ENCODE data around the gene MT1G.
"Not testable (repeated sequence)": the region's sequence is repeated elsewhere in the genome, so short reads cannot be mapped to it uniquely, and the experiment has no call there.

MT1G gene

GRCh38 chr16:56684926-56685590, 17.2 kb upstream of the MT1G start:
- DNase-seq (ENCODE audit: low read depth in 4 of 4, low spot score in 1 of 4): no peak

DNA sequence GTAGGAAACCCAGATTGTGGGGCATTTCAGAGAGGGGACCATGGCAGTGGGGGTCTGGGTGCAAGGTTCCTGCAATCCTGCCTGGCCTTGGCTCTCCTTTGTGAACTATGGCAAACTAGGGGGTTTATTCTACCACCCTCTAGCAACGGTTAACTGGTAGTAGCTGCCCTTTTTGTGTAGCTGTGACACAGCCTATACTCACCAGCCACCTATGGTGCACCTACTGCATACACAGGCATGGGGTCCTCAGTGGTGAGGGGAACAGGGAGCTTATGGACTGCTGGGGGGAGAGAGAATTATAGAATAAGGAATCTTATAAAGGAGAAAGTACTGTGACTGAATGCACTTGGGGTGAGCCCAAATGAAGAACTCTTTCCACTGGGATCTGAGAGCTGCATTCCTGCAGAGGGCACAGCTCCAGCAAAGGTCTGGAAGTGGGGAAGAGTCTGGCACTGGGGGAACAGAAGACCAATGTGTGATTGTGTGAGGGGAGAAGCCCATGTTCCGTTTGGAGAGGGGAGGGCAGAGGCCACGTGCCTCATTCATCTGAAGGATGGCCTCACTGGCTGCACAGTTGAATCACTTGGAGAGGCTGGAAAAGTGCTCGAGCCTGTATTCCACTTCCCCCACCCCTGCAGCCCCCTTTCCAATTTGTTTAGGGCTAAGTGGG, 16.5 kb upstream of the MT1G start:
- no peak for DNase-seq (ENCODE audit: low read depth in 4 of 4, low spot score in 1 of 4)

- no peak for DNase-seq (ENCODE audit: low read depth in 4 of 4, low spot score in 1 of 4)
Observed at GRCh38 chr16:56683424-56684172, 15.7 kb upstream of the MT1G start.

DNA sequence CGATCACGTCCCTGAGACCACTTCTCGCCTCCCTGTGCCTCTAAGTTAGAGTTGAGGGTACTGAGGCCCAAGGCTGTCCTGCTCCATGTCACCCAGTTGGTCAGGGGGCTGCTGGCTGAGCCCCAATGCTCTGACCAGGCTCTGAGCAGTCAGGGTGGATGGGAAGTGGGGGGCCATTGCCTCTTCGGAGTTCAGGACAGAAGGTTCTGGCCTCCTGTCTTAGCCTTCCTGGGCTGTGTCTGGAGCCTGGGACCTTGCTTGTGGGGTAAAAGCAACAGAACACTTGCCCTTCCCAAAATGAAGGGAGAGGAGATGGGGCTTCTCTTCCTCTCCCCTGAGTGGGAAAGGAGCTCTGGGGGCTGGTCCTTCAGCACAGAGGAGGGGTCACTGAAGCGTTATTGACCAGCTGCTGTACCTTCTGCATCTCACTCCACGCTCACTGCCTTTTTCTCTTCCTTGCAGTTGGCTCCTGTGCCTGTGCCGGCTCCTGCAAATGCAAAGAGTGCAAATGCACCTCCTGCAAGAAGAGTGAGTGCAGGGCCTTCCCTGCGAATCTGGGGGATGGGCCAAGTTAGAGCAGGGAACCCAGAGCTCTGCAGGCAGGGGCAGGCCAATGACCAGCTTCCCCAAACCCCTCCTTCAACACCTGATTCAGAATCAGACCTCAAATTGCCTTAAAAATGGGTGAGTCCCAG, 15.0 kb upstream of the MT1G start:
- no peak for DNase-seq (ENCODE audit: low read depth in 4 of 4, low spot score in 1 of 4)

GRCh38 chr16:56681939-56682702, 14.3 kb upstream of the MT1G start, which contains the start of gene MT1X:
TSS of gene MT1X (plus strand) at chr16:56682470. CDS start at chr16:56682541, 71 bp downstream.
- DNase-seq (ENCODE audit: low read depth in 4 of 4, low spot score in 1 of 4): peak; percentile 77 to 89 (median 84)

GRCh38 chr16:56679818-56680217, 12.0 kb upstream of the MT1G start:
- no peak for DNase-seq (ENCODE audit: low read depth in 4 of 4, low spot score in 1 of 4)

DNA sequence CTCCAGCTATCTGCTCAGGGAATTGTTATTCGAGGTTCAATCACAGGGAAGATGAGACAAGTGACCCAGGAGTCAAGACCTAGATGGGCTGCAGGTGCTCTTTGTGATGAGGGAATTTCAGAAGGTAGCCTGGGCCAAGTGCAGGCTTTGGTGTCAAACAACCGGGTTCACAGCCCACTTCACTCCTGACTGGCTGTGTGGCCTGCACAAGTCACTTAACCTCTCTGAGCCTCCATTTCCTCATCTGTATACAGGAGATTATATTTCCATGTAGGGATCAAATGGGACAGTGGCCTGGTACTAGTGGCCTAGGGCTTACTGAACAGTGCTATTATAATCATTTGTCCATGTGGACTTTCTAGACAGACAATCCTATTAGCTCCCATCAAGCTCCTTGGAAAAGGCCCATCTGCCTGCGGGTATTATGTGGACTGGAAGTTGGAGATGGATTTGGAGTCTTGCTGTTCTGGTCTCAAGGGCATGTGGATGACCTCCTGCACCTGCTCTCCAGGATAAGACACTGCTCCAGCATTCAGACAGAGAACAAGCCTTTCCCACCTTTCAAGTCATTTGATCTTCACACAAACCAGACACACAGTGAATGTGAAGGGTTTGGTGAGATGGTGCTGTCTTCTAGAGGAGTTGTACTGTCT, 11.3 kb upstream of the MT1G start:
- no peak for DNase-seq (ENCODE audit: low read depth in 4 of 4, low spot score in 1 of 4)

DNA sequence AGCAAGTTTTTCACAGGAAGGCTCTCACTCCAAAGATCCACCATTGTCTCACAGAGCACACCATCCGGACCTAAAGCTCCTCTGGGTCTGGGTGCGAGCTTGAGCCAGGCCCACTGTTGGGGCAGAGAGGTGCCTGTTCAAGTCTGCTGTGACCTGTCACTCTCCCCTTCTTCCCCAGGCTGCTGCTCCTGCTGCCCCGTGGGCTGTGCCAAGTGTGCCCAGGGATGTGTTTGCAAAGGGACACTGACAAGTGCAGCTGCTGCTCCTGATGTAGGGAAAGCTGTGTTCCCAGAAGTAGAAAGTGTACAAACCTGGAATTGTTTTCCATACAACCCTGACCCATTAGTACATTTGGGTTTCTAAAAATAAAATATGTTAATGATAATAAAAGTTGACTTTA, 9.6 kb upstream of the MT1G start:
- no peak for DNase-seq (ENCODE audit: low read depth in 4 of 4, low spot score in 1 of 4)

DNA sequence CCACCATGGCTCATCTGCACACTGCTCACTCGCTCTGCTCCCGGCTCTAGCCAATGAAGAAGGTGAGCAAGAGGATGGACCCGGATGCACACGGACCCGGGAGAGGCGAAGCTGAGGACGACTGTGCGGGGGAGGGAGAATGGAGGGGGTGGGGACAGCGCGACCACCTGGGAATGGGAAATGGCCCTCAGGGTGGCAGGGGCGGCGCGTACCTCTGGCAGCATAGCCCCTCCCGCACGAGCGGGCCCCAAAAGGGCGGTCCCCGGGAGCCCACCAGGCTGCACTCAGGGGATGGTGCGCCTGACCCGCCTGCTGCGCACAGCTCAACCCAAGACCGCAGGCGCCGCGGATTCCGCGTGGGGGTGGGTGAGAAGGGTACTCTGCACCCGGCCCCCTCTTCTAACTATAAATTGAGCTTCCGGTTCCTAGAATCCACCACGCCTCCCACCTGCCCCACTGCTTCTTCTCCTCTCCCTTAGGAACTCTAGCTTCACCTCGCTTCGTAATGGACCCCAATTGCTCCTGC, 7.9 kb upstream of the MT1G start:
- no peak for DNase-seq (ENCODE audit: low read depth in 4 of 4, low spot score in 1 of 4)

DNA sequence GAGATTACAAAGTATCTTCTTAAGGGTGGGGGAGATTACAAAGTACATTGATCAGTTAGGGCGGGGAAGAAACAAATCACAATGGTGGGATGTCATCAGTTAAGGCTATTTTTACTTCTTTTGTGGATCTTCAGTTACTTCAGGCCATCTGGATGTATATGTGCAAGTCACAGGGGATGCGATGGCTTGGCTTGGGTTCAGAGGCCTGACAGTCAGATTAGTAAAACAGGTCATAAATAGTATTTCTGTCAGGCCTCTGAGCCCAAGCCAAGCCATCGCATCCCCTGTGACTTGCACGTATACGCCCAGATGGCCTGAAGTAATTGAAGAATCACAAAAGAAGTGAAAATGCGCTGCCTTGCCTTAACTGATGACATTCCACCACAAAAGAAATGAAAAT, 6.7 kb upstream of the MT1G start:
- not testable (repeated sequence) for DNase-seq (ENCODE audit: low read depth in 4 of 4, low spot score in 1 of 4)

GRCh38 chr16:56673921-56674320, 6.1 kb upstream of the MT1G start:
- no peak for DNase-seq (ENCODE audit: low read depth in 4 of 4, low spot score in 1 of 4)

DNA sequence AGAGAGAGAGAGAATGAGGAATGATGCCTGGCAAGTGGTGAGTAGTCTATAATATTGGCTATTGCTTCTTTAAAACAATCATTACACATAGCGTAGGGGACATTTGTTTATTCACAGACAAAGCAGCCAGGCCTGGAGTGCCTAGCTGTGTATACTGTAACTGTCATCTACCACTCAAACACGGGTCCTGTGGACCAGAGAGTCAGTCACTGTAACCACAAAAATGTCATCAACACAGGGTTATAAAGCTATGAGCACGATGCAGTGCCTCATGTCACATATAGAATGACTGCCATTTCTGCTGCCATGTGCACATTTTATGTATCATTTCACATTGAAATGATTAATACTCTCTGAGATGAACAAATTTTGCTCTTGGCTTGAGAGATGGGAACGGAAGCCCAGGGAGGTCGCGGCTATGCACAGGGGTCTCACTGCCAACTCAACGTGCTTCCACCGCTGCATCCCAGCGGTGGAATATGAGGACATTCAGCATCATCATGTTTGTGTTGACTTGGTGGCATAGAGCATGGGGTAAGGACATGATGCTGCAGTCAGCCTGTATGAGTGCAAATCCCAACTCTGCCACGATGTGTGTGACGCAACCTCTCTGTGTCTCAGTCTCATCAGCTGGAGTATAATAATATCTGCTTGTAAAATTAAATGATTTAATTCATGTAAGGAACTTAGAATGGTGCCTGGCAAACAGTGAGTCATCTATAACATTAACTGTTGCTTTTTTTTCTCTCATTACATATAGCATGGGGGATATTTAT, 5.1 kb upstream of the MT1G start:
- DNase-seq (ENCODE audit: low read depth in 4 of 4, low spot score in 1 of 4): no peak

- DNase-seq (ENCODE audit: low read depth in 4 of 4, low spot score in 1 of 4): not testable (repeated sequence)
Observed at GRCh38 chr16:56672171-56672570, 4.3 kb upstream of the MT1G start.

DNA sequence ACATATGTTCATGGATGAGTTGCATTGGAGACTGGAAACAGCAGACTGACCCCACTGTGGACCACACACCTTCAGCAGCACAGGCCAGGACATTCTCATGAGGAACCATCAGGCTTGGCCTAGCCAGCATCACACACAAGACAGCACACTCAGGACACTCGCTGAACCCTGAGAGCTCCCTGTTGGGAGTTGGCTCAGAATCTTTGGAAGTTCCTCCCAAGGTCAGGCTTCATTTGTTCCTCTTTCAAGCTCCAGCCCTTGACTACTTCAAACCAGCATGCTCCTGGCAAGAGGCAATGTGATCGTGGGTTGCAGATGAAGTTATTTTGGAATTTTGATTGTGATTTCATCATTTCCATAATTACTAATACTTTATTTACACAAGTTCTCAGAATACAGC, 3.8 kb upstream of the MT1G start:
- DNase-seq (ENCODE audit: low read depth in 4 of 4, low spot score in 1 of 4): not testable (repeated sequence)

GRCh38 chr16:56670620-56670934, 2.7 kb upstream of the MT1G start:
- no peak for DNase-seq (ENCODE audit: low read depth in 4 of 4, low spot score in 1 of 4)

- DNase-seq (ENCODE audit: low read depth in 4 of 4, low spot score in 1 of 4): no peak
Observed at GRCh38 chr16:56669840-56670619, 2.2 kb upstream of the MT1G start.

GRCh38 chr16:56669005-56669839, 1.4 kb upstream of the MT1G start, which contains the start of gene MT1H:
TSS of gene MT1H (plus strand) at chr16:56669814. CDS start at chr16:56669885, 71 bp downstream.
- DNase-seq (ENCODE audit: low read depth in 4 of 4, low spot score in 1 of 4): no peak

All from stimulated activated CD4-positive, alpha-beta T cell treated with anti-CD3 and anti-CD28 coated beads, Interleukin-1b, Interleukin-23, amount 100 ng/mL, for 24 hours (primary cell).